HG02981 (cell line): Measurements from ENCODE around the gene ADI1.
"Not testable (repeated sequence)": the region's sequence is repeated elsewhere in the genome, so short reads cannot be mapped to it uniquely, and the experiment has no call there.

ENCODE experiments used
- ATAC-seq: cut with Tn5 transposase; IDR thresholded peaks from one replicate; pipeline ENCODE4 v1.9.1; 2021; ENCODE audit warnings: mild to moderate bottlenecking, moderate library complexity; ENCODE audit not compliant: unreplicated experiment

ADI1 gene

GRCh38 chr2:3450385-3451010 is 68.8 kb downstream of the ADI1 start:
- ATAC-seq = no peak

- ATAC-seq = no peak
These were observed 69.4 kb downstream of the ADI1 start for GRCh38 chr2:3449936-3450335.

- ATAC-seq = no peak
These were observed 70.2 kb downstream of the ADI1 start for GRCh38 chr2:3449086-3449485.

GRCh38 chr2:3448441-3448911 is 70.9 kb downstream of the ADI1 start:
- not testable (repeated sequence) for ATAC-seq

- no peak for ATAC-seq
These were observed 71.5 kb downstream of the ADI1 start for GRCh38 chr2:3447789-3448317.
